Measurements from ENCODE around the gene ZDHHC13.

DNA sequence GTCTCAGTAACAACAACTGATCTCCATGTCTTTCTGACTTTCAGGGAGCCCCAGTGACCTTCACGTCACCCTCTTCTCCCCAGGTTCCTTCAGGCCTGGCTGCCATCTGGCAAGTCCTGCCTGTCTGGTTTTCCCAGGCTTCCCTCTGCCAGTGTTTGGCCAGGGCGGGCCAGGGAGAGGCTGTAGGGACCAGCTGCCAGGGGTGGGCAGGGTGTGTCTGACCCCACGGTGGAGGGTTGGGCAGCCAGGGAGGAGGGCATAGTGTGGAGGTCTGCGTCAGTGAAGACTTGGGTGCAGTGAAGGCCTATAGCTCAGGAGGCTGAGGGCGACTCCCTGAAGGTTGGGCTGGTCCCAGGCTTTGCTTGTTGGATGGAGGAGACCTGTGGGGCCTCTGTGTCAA is 44.5 kb upstream of the ZDHHC13 start:
- TF ChIP-seq KDM1A (IDR thresholded peaks at IDR 0.05; ENCODE audit: borderline replicate concordance) = no peak
- TF ChIP-seq SIN3A (IDR thresholded peaks at IDR 0.05; ENCODE audit: low read depth, low read length) = no peak
